ENCODE measurements around the gene FBXW4.

DNA sequence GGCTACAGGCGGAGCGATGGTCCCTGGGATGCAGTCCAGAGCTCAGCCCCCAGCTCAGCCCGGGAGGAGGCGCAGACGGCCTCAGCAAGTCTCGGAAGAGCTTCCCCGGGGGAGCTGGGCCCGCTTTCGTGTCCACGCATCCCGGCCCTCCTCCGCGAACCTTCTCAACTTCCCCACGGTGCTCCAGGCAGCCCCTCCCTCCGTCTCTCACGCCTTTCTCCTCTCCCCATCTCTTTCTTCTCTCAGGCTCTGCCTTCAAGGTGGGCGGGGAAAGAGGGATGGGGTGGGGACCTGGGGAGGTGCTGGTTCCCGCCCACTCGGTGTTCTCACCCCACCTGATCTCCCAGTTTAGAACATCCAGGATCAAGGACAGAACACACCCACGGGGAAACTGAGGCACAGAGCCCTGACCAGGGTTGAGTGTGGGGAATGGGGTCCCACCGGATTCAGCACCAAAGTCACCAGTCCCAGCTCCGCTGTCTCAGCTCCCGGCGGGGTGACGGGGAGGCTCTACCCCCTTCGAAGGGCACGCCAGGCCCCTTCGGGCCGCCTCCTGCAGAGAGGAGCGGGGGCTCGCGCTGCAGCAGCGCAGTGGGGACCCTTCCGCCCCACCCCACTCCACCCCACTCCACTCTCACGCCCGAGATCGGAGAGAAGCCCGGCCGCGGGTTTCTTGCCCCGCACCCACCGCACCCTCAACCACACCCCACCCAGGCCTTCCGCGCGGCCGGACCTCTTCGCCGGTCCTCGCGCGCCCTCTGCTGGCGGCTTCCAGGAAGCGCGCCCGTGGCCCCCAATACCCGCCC is 125.1 kb downstream of the FBXW4 start:
- TF ChIP-seq, protein P1, sequence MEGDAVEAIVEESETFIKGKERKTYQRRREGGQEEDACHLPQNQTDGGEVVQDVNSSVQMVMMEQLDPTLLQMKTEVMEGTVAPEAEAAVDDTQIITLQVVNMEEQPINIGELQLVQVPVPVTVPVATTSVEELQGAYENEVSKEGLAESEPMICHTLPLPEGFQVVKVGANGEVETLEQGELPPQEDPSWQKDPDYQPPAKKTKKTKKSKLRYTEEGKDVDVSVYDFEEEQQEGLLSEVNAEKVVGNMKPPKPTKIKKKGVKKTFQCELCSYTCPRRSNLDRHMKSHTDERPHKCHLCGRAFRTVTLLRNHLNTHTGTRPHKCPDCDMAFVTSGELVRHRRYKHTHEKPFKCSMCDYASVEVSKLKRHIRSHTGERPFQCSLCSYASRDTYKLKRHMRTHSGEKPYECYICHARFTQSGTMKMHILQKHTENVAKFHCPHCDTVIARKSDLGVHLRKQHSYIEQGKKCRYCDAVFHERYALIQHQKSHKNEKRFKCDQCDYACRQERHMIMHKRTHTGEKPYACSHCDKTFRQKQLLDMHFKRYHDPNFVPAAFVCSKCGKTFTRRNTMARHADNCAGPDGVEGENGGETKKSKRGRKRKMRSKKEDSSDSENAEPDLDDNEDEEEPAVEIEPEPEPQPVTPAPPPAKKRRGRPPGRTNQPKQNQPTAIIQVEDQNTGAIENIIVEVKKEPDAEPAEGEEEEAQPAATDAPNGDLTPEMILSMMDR (IDR thresholded peaks at IDR 0.05): peak; percentile 78 to 96 (median 88)
- TF ChIP-seq POLR2AphosphoS5 (IDR thresholded peaks at IDR 0.05) (no peak), POLR2A (IDR thresholded peaks at IDR 0.05) (no peak)

Data from prostate gland (tissue), 2 donors.